ENCODE measurements around the gene ALKBH4.

The ALKBH4 gene

GRCh38 chr7:102413091-102413490, 51.6 kb downstream of the ALKBH4 start:
- no peak for TF ChIP-seq REST (IDR thresholded peaks at IDR 0.05; ENCODE audit: low read depth)
- TF ChIP-seq TAF1 (IDR thresholded peaks at IDR 0.05; ENCODE audit: low read depth) = no peak
- TF ChIP-seq USF1 (IDR thresholded peaks at IDR 0.05) = no peak
- no peak for TF ChIP-seq CEBPB (IDR thresholded peaks at IDR 0.05)
- no peak for TF ChIP-seq NFIC (IDR thresholded peaks at IDR 0.05)
- no peak for TF ChIP-seq FOXM1 (IDR thresholded peaks at IDR 0.05; ENCODE audit: borderline replicate concordance, low read depth)
- no peak for TF ChIP-seq TCF12 (IDR thresholded peaks at IDR 0.05; ENCODE audit: low read depth)
- TF ChIP-seq EGR1 (IDR thresholded peaks at IDR 0.05) = no peak
- TF ChIP-seq CREB1 (IDR thresholded peaks at IDR 0.05; ENCODE audit: low read depth) = no peak
- no peak for TF ChIP-seq MAX (IDR thresholded peaks at IDR 0.05)
- TF ChIP-seq RAD21 (IDR thresholded peaks at IDR 0.05; ENCODE audit: low read depth) = no peak
- TF ChIP-seq EP300 (IDR thresholded peaks at IDR 0.05; ENCODE audit: borderline replicate concordance) = no peak
- TF ChIP-seq YY1 (IDR thresholded peaks at IDR 0.05; ENCODE audit: low read depth) = no peak
- TF ChIP-seq TEAD4 (IDR thresholded peaks at IDR 0.05) = no peak
- no peak for TF ChIP-seq ZBTB7A (IDR thresholded peaks at IDR 0.05; ENCODE audit: low read depth)

GRCh38 chr7:102412548-102412947, 52.1 kb downstream of the ALKBH4 start:
- TF ChIP-seq YY1 (IDR thresholded peaks at IDR 0.05; ENCODE audit: low read depth) (no peak), USF1 (IDR thresholded peaks at IDR 0.05) (no peak), RAD21 (IDR thresholded peaks at IDR 0.05; ENCODE audit: low read depth) (peak; percentile 31), TEAD4 (IDR thresholded peaks at IDR 0.05) (no peak)

- TF ChIP-seq EGR1 (IDR thresholded peaks at IDR 0.05) (no peak), REST (IDR thresholded peaks at IDR 0.05; ENCODE audit: low read depth) (no peak), RAD21 (IDR thresholded peaks at IDR 0.05; ENCODE audit: low read depth) (no peak), TEAD4 (IDR thresholded peaks at IDR 0.05) (no peak), YY1 (IDR thresholded peaks at IDR 0.05; ENCODE audit: low read depth) (no peak), TAF1 (IDR thresholded peaks at IDR 0.05; ENCODE audit: low read depth) (no peak), MAX (IDR thresholded peaks at IDR 0.05) (no peak), ZBTB7A (IDR thresholded peaks at IDR 0.05; ENCODE audit: low read depth) (no peak), FOXM1 (IDR thresholded peaks at IDR 0.05; ENCODE audit: borderline replicate concordance, low read depth) (no peak), USF1 (IDR thresholded peaks at IDR 0.05) (no peak), NFIC (IDR thresholded peaks at IDR 0.05) (no peak), EP300 (IDR thresholded peaks at IDR 0.05; ENCODE audit: borderline replicate concordance) (no peak), CEBPB (IDR thresholded peaks at IDR 0.05) (no peak), TCF12 (IDR thresholded peaks at IDR 0.05; ENCODE audit: low read depth) (no peak), CREB1 (IDR thresholded peaks at IDR 0.05; ENCODE audit: low read depth) (no peak)
These were observed 53.7 kb downstream of the ALKBH4 start for GRCh38 chr7:102410918-102411317.

- no peak for TF ChIP-seq MAX (IDR thresholded peaks at IDR 0.05)
- TF ChIP-seq CEBPB (IDR thresholded peaks at IDR 0.05) = no peak
- TF ChIP-seq USF1 (IDR thresholded peaks at IDR 0.05) = no peak
- no peak for TF ChIP-seq ZBTB7A (IDR thresholded peaks at IDR 0.05; ENCODE audit: low read depth)
- no peak for TF ChIP-seq TAF1 (IDR thresholded peaks at IDR 0.05; ENCODE audit: low read depth)
- no peak for TF ChIP-seq NFIC (IDR thresholded peaks at IDR 0.05)
- no peak for TF ChIP-seq EP300 (IDR thresholded peaks at IDR 0.05; ENCODE audit: borderline replicate concordance)
- TF ChIP-seq EGR1 (IDR thresholded peaks at IDR 0.05) = no peak
- TF ChIP-seq YY1 (IDR thresholded peaks at IDR 0.05; ENCODE audit: low read depth) = no peak
- no peak for TF ChIP-seq RAD21 (IDR thresholded peaks at IDR 0.05; ENCODE audit: low read depth)
- TF ChIP-seq REST (IDR thresholded peaks at IDR 0.05; ENCODE audit: low read depth) = no peak
- TF ChIP-seq TCF12 (IDR thresholded peaks at IDR 0.05; ENCODE audit: low read depth) = no peak
- TF ChIP-seq TEAD4 (IDR thresholded peaks at IDR 0.05) = no peak
- no peak for TF ChIP-seq CREB1 (IDR thresholded peaks at IDR 0.05; ENCODE audit: low read depth)
- no peak for TF ChIP-seq FOXM1 (IDR thresholded peaks at IDR 0.05; ENCODE audit: borderline replicate concordance, low read depth)
These were observed 54.5 kb downstream of the ALKBH4 start for GRCh38 chr7:102410123-102410522.

Data from Ishikawa (cell line).